ENCODE data around the gene IGFBP4.

The IGFBP4 gene

GRCh38 chr17:40415390-40415789 lies 27.9 kb upstream of the IGFBP4 start:
- Histone ChIP-seq H3K36me3 (ENCODE audit: control insufficient read depth, insufficient read depth, low read length) (no peaks in the 10 kb centered on the region), H3K4me1 (ENCODE audit: control insufficient read depth, insufficient read depth, low read length, poor library complexity, severe bottlenecking) (no peaks in the 10 kb centered on the region), H3K4me3 (ENCODE audit: insufficient read depth, low read depth, low read length, poor library complexity, severe bottlenecking) (no peak overlapping the region), H3K9me3 (ENCODE audit: control insufficient read depth, low read length) (no peaks in the 10 kb centered on the region), H3K27me3 (replicated peaks; ENCODE audit: control insufficient read depth, insufficient read depth, low read length, poor library complexity, severe bottlenecking) (no peaks in the 10 kb centered on the region), H3K27ac (ENCODE audit: insufficient read depth, low read length, poor library complexity, severe bottlenecking) (no peak overlapping the region)
- DNase-seq, result no peak

GRCh38 chr17:40416671-40417070 lies 26.6 kb upstream of the IGFBP4 start:
- no peaks in the 10 kb centered on the region for H3K36me3 ChIP-seq (ENCODE audit: control insufficient read depth, insufficient read depth, low read length)
- H3K9me3 ChIP-seq (ENCODE audit: control insufficient read depth, low read length), result no peaks in the 10 kb centered on the region
- no peak overlapping the region for H3K27ac ChIP-seq (ENCODE audit: insufficient read depth, low read length, poor library complexity, severe bottlenecking)
- DNase-seq, result no peak
- H3K4me3 ChIP-seq (ENCODE audit: insufficient read depth, low read depth, low read length, poor library complexity, severe bottlenecking), result peak overlapping the region; percentile 73
- no peaks in the 10 kb centered on the region for H3K4me1 ChIP-seq (ENCODE audit: control insufficient read depth, insufficient read depth, low read length, poor library complexity, severe bottlenecking)
- H3K27me3 ChIP-seq (replicated peaks; ENCODE audit: control insufficient read depth, insufficient read depth, low read length, poor library complexity, severe bottlenecking), result no peaks in the 10 kb centered on the region

- H3K4me3 ChIP-seq (ENCODE audit: insufficient read depth, low read depth, low read length, poor library complexity, severe bottlenecking), result peak overlapping the region; percentile 73
- no peaks in the 10 kb centered on the region for H3K9me3 ChIP-seq (ENCODE audit: control insufficient read depth, low read length)
- H3K27me3 ChIP-seq (replicated peaks; ENCODE audit: control insufficient read depth, insufficient read depth, low read length, poor library complexity, severe bottlenecking), result no peaks in the 10 kb centered on the region
- no peaks in the 10 kb centered on the region for H3K36me3 ChIP-seq (ENCODE audit: control insufficient read depth, insufficient read depth, low read length)
- no peak overlapping the region for H3K27ac ChIP-seq (ENCODE audit: insufficient read depth, low read length, poor library complexity, severe bottlenecking)
- DNase-seq, result no peak
- H3K4me1 ChIP-seq (ENCODE audit: control insufficient read depth, insufficient read depth, low read length, poor library complexity, severe bottlenecking), result no peaks in the 10 kb centered on the region
Measured at GRCh38 chr17:40417258-40417608, 26.0 kb upstream of the IGFBP4 start.

GRCh38 chr17:40417609-40418427 lies 25.4 kb upstream of the IGFBP4 start, which contains the start of gene TOP2A:
Gene TOP2A, minus strand, starts transcription at chr17:40417896. Its CDS starts 105 bp downstream, at chr17:40417791.
- peak; percentile 91 to 95 (median 94) for DNase-seq
- no peaks in the 10 kb centered on the region for H3K9me3 ChIP-seq (ENCODE audit: control insufficient read depth, low read length)
- peak within 1 kb of the TSS; percentile 73 for H3K4me3 ChIP-seq (ENCODE audit: insufficient read depth, low read depth, low read length, poor library complexity, severe bottlenecking)
- H3K27ac ChIP-seq (ENCODE audit: insufficient read depth, low read length, poor library complexity, severe bottlenecking), result peak within 1 kb of the TSS; percentile 55
- no peaks in the 10 kb centered on the region for H3K36me3 ChIP-seq (ENCODE audit: control insufficient read depth, insufficient read depth, low read length)
- no peaks in the 10 kb centered on the region for H3K4me1 ChIP-seq (ENCODE audit: control insufficient read depth, insufficient read depth, low read length, poor library complexity, severe bottlenecking)
- no peaks in the 10 kb centered on the region for H3K27me3 ChIP-seq (replicated peaks; ENCODE audit: control insufficient read depth, insufficient read depth, low read length, poor library complexity, severe bottlenecking)

- no peaks in the 10 kb centered on the region for H3K9me3 ChIP-seq (ENCODE audit: control insufficient read depth, low read length)
- H3K36me3 ChIP-seq (ENCODE audit: control insufficient read depth, insufficient read depth, low read length), result no peaks in the 10 kb centered on the region
- no peak for DNase-seq
- peak overlapping the region; percentile 73 for H3K4me3 ChIP-seq (ENCODE audit: insufficient read depth, low read depth, low read length, poor library complexity, severe bottlenecking)
- H3K27ac ChIP-seq (ENCODE audit: insufficient read depth, low read length, poor library complexity, severe bottlenecking), result peak overlapping the region; percentile 55
- no peaks in the 10 kb centered on the region for H3K27me3 ChIP-seq (replicated peaks; ENCODE audit: control insufficient read depth, insufficient read depth, low read length, poor library complexity, severe bottlenecking)
- no peaks in the 10 kb centered on the region for H3K4me1 ChIP-seq (ENCODE audit: control insufficient read depth, insufficient read depth, low read length, poor library complexity, severe bottlenecking)
Measured at GRCh38 chr17:40418428-40418706, 24.9 kb upstream of the IGFBP4 start.

- H3K4me1 ChIP-seq (ENCODE audit: control insufficient read depth, insufficient read depth, low read length, poor library complexity, severe bottlenecking), result no peaks in the 10 kb centered on the region
- no peaks in the 10 kb centered on the region for H3K36me3 ChIP-seq (ENCODE audit: control insufficient read depth, insufficient read depth, low read length)
- no peak for DNase-seq
- H3K27me3 ChIP-seq (replicated peaks; ENCODE audit: control insufficient read depth, insufficient read depth, low read length, poor library complexity, severe bottlenecking), result no peaks in the 10 kb centered on the region
- no peak overlapping the region for H3K4me3 ChIP-seq (ENCODE audit: insufficient read depth, low read depth, low read length, poor library complexity, severe bottlenecking)
- H3K9me3 ChIP-seq (ENCODE audit: control insufficient read depth, low read length), result no peaks in the 10 kb centered on the region
- H3K27ac ChIP-seq (ENCODE audit: insufficient read depth, low read length, poor library complexity, severe bottlenecking), result no peak overlapping the region
Measured at GRCh38 chr17:40419559-40420331, 23.5 kb upstream of the IGFBP4 start.

GRCh38 chr17:40422990-40423633 lies 20.1 kb upstream of the IGFBP4 start:
- no peaks in the 10 kb centered on the region for H3K36me3 ChIP-seq (ENCODE audit: control insufficient read depth, insufficient read depth, low read length)

GRCh38 chr17:40425741-40426140 lies 17.5 kb upstream of the IGFBP4 start:
- Histone ChIP-seq H3K27ac (ENCODE audit: insufficient read depth, low read length, poor library complexity, severe bottlenecking) (no peak overlapping the region), H3K27me3 (replicated peaks; ENCODE audit: control insufficient read depth, insufficient read depth, low read length, poor library complexity, severe bottlenecking) (no peaks in the 10 kb centered on the region), H3K9me3 (ENCODE audit: control insufficient read depth, low read length) (no peaks in the 10 kb centered on the region), H3K4me3 (ENCODE audit: insufficient read depth, low read depth, low read length, poor library complexity, severe bottlenecking) (no peak overlapping the region), H3K4me1 (ENCODE audit: control insufficient read depth, insufficient read depth, low read length, poor library complexity, severe bottlenecking) (peaks cover 22% of the 10 kb centered on the region), H3K36me3 (ENCODE audit: control insufficient read depth, insufficient read depth, low read length) (no peaks in the 10 kb centered on the region)
- DNase-seq, result no peak

More at GRCh38 chr17:40422990-40423633, 20.1 kb upstream of the IGFBP4 start:
- Histone ChIP-seq H3K4me3 (ENCODE audit: insufficient read depth, low read depth, low read length, poor library complexity, severe bottlenecking) (no peak overlapping the region), H3K27me3 (replicated peaks; ENCODE audit: control insufficient read depth, insufficient read depth, low read length, poor library complexity, severe bottlenecking) (no peaks in the 10 kb centered on the region), H3K9me3 (ENCODE audit: control insufficient read depth, low read length) (no peaks in the 10 kb centered on the region), H3K27ac (ENCODE audit: insufficient read depth, low read length, poor library complexity, severe bottlenecking) (no peak overlapping the region), H3K4me1 (ENCODE audit: control insufficient read depth, insufficient read depth, low read length, poor library complexity, severe bottlenecking) (peaks cover 22% of the 10 kb centered on the region)
- DNase-seq, result no peak

- H3K27ac ChIP-seq (ENCODE audit: insufficient read depth, low read length, poor library complexity, severe bottlenecking), result no peak overlapping the region
- H3K27me3 ChIP-seq (replicated peaks; ENCODE audit: control insufficient read depth, insufficient read depth, low read length, poor library complexity, severe bottlenecking), result no peaks in the 10 kb centered on the region
- no peaks in the 10 kb centered on the region for H3K36me3 ChIP-seq (ENCODE audit: control insufficient read depth, insufficient read depth, low read length)
- H3K4me1 ChIP-seq (ENCODE audit: control insufficient read depth, insufficient read depth, low read length, poor library complexity, severe bottlenecking), result peaks cover 22% of the 10 kb centered on the region
- no peak for DNase-seq
- no peaks in the 10 kb centered on the region for H3K9me3 ChIP-seq (ENCODE audit: control insufficient read depth, low read length)
- no peak overlapping the region for H3K4me3 ChIP-seq (ENCODE audit: insufficient read depth, low read depth, low read length, poor library complexity, severe bottlenecking)
Measured at GRCh38 chr17:40427002-40427491, 16.2 kb upstream of the IGFBP4 start.
